Loucy (cell line): ENCODE data around the gene SYT8.
"Not testable (repeated sequence)": the region's sequence is repeated elsewhere in the genome, so short reads cannot be mapped to it uniquely, and the experiment has no call there.

ENCODE experiments used
- H2AFZ ChIP-seq: fragments of 200-600 bp; sonication (generic); 2 replicates; pipeline ENCODE4 v1.6.0; 2016; ENCODE audit warnings: antibody characterized with exemption, mild to moderate bottlenecking, low read length, moderate library complexity
- H3F3A ChIP-seq: fragments of 200-600 bp; 2 replicates; pipeline ENCODE4 v1.6.0; 2016; ENCODE audit warnings: antibody characterized with exemption, low read depth, mild to moderate bottlenecking
- H3K27me3 ChIP-seq: fragments of 200-600 bp; sonication (generic); 2 replicates; pipeline ENCODE4 v1.6.1; 2014; ENCODE audit warnings: low read length, mild to moderate bottlenecking; ENCODE audit not compliant: insufficient read depth, poor library complexity, severe bottlenecking
- H3K36me3 ChIP-seq: fragments of 200-600 bp; sonication (generic); 2 replicates; pipeline ENCODE4 v1.6.1; 2016; ENCODE audit warnings: low read length; ENCODE audit not compliant: insufficient read depth
- H3K4me1 ChIP-seq: fragments of 200-600 bp; sonication (generic); 2 replicates; pipeline ENCODE4 v1.5.1; 2014; ENCODE audit warnings: low read length, mild to moderate bottlenecking; ENCODE audit not compliant: insufficient read depth, poor library complexity, severe bottlenecking
- H3K4me2 ChIP-seq: fragments of 200-600 bp; sonication (generic); 2 replicates; pipeline ENCODE4 v1.6.0; 2014; ENCODE audit warnings: antibody characterized with exemption, low read length, low read depth, mild to moderate bottlenecking; ENCODE audit not compliant: poor library complexity, severe bottlenecking
- H3K4me3 ChIP-seq: fragments of 200-600 bp; sonication (generic); 2 replicates; pipeline ENCODE4 v1.5.1; 2014; ENCODE audit warnings: low read length, mild to moderate bottlenecking, mixed read lengths; ENCODE audit not compliant: poor library complexity, severe bottlenecking
- H3K79me2 ChIP-seq: fragments of 200-600 bp; sonication (generic); 2 replicates; pipeline ENCODE4 v1.6.1; 2014; ENCODE audit warnings: low read length; ENCODE audit not compliant: insufficient read depth
- H3K9ac ChIP-seq: fragments of 200-600 bp; sonication (generic); 2 replicates; pipeline ENCODE4 v1.6.0; 2014; ENCODE audit warnings: mild to moderate bottlenecking, low read depth, low read length, moderate library complexity; ENCODE audit not compliant: poor library complexity, severe bottlenecking
- H3K9me2 ChIP-seq: fragments of 200-600 bp; sonication (generic); replicated peaks from 2 replicates; pipeline ENCODE4 v1.6.1; 2016; ENCODE audit warnings: low read depth, low read length, mixed read lengths
- H3K9me3 ChIP-seq: fragments of 200-600 bp; sonication (generic); 2 replicates; pipeline ENCODE4 v1.6.1; 2014; ENCODE audit warnings: mild to moderate bottlenecking, antibody characterized with exemption, low read length, low read depth; ENCODE audit not compliant: insufficient read depth
- H4K20me1 ChIP-seq: fragments of 200-600 bp; sonication (generic); 2 replicates; pipeline ENCODE4 v1.6.0; 2014; ENCODE audit warnings: antibody characterized with exemption, low read length, mild to moderate bottlenecking; ENCODE audit not compliant: insufficient read depth, poor library complexity, severe bottlenecking
- CTCF ChIP-seq: fragments of 200-600 bp; sonication (generic); conservative IDR thresholded peaks from 2 replicates; pipeline ENCODE4 v1.5.1; 2014; ENCODE audit warnings: mild to moderate bottlenecking, antibody characterized with exemption, low read length
- EZH2phosphoT487 ChIP-seq: fragments of 200-600 bp; IDR thresholded peaks from 2 replicates; pipeline ENCODE4 v1.6.1; 2018; ENCODE audit warnings: antibody characterized with exemption, mild to moderate bottlenecking, moderate library complexity, borderline replicate concordance

Gene SYT8

GRCh38 chr11:1812274-1812673 is 22.5 kb upstream of the SYT8 start:
- Histone ChIP-seq H3K9me2 (no peaks in the 10 kb centered on the region), H4K20me1 (no peaks in the 10 kb centered on the region), H3K9me3 (no peaks in the 10 kb centered on the region), H3K4me1 (no peaks in the 10 kb centered on the region), H3K79me2 (no peaks in the 10 kb centered on the region), H3K9ac (no peak overlapping the region), H3K4me2 (no peak overlapping the region), H3K4me3 (no peak overlapping the region), H3K27me3 (no peaks in the 10 kb centered on the region), H3F3A (no peaks in the 10 kb centered on the region), H3K36me3 (no peaks in the 10 kb centered on the region), H2AFZ (no peak overlapping the region)
- no peak for TF ChIP-seq EZH2phosphoT487
- TF ChIP-seq CTCF: no peak

GRCh38 chr11:1812801-1813200 is 22.0 kb upstream of the SYT8 start:
- Histone ChIP-seq H3K36me3 (no peaks in the 10 kb centered on the region), H3K4me3 (no peak overlapping the region), H2AFZ (no peak overlapping the region), H3F3A (no peaks in the 10 kb centered on the region), H3K4me1 (no peaks in the 10 kb centered on the region), H3K4me2 (no peak overlapping the region), H3K27me3 (no peaks in the 10 kb centered on the region), H3K9me3 (no peaks in the 10 kb centered on the region), H3K9ac (no peak overlapping the region), H4K20me1 (no peaks in the 10 kb centered on the region), H3K79me2 (no peaks in the 10 kb centered on the region), H3K9me2 (no peaks in the 10 kb centered on the region)
- TF ChIP-seq CTCF (no peak), EZH2phosphoT487 (no peak)

GRCh38 chr11:1813356-1813755 is 21.4 kb upstream of the SYT8 start:
- H3K4me1 ChIP-seq, H3K9ac ChIP-seq, H2AFZ ChIP-seq, H3K4me3 ChIP-seq, H4K20me1 ChIP-seq, H3K4me2 ChIP-seq, H3K27me3 ChIP-seq, H3F3A ChIP-seq, H3K9me3 ChIP-seq, H3K36me3 ChIP-seq, H3K79me2 ChIP-seq, H3K9me2 ChIP-seq: not testable (repeated sequence)

DNA sequence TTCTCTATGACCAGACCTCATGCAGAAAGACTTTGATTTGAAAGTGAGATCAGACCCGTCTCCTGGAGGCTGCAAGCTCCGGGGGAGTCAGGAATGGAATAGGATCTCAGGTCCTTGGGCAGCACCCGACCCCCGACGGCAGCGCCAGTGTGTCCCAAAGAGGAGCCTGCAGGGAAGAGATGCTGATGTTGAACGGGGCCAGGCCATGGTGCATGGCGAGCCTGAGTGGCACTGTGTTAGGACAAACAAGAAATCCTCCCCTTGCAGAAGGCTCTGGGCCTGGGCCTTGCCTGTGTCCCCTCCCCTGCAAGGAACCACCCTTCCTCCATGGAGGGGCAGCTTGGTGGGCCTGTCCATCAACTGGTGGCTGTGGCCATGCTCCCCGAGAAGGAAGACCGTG is 20.1 kb upstream of the SYT8 start:
- no peaks in the 10 kb centered on the region for H3K27me3 ChIP-seq

More for the DNA sequence above, 20.1 kb upstream of the SYT8 start:
- no peak overlapping the region for H2AFZ ChIP-seq
- no peaks in the 10 kb centered on the region for H3K4me1 ChIP-seq
- H3K9ac ChIP-seq: no peak overlapping the region
- H3K9me2 ChIP-seq: no peaks in the 10 kb centered on the region
- no peak overlapping the region for H3K4me2 ChIP-seq
- H3K9me3 ChIP-seq: peaks cover 6% of the 10 kb centered on the region; the same call in 1 of the 2 replicates
- no peaks in the 10 kb centered on the region for H4K20me1 ChIP-seq
- H3K79me2 ChIP-seq: no peaks in the 10 kb centered on the region
- no peaks in the 10 kb centered on the region for H3K36me3 ChIP-seq
- no peak overlapping the region for H3K4me3 ChIP-seq
- H3F3A ChIP-seq: no peaks in the 10 kb centered on the region
- no peak for TF ChIP-seq EZH2phosphoT487
- no peak for TF ChIP-seq CTCF
